NCI-H2171 (cell line): ENCODE results near the gene SP1.
"Not testable (repeated sequence)": the region's sequence is repeated elsewhere in the genome, so short reads cannot be mapped to it uniquely, and the experiment has no call there.

Experiments used
- DNase-seq: peaks from one replicate; lab custom pipeline; 2025; lab: John Stamatoyannopoulos, UW

The SP1 gene

DNA sequence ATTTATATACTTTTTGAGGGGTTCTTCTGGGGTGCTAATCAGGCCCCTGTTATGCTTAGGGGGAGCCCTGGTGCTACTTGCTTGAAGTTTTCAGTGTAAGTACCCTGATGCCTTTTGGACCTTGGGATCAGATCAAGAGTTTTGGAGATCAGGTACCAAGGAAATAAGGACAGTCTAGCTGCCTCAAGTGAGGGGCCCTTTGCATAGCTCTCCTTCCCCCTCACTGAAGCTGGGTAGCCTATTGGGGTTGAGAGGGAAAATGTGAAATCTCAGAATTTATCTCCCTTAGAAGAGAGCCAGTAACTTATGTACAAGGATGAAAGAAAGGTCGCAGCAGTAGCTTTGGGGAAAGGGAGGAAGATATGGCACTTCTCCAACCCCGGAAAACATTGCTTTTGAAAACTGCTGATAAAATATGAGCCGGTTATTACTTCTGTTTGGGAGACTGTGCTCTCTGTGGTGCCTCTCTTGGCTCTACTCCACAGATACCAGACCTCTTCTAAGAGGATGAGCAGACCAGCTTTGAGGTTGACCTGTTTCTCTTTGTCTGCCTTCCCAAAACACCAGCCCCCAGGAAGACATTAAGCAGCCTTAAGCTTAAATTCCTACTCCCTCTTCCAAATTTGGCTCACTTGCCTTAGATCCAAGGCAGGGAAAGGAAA is 34.9 kb downstream of the SP1 start:
- DNase-seq: no peak

DNA sequence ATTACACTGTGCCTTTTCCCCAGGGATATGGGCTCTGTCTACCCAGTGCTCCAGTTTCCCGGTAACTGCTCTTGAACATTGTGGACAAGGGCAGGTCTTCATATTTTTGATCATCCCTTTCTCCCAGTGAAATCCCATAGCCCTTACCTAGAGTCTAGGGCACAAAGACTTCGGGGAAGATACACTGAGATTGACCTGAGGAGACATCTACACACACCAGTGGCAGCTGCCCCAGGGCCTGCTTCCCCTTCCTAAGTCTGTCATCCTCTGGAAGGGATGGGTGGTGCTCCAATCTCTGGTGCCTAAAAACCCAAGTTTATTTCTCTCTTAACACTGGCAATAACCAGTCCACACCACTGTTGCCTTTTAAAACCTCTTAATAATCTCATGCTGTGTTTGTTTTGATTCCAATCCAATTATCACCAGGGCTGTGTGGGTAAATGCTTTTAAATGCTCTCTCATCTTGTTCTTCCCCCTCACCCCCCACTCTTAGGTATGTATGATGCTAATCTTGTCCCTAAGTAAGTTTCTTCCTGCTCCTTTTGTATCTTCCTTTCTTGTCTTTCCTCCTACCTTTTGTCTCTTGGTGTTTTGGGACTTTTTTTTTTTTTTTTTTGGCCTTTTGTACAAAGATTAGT is 35.9 kb downstream of the SP1 start:
- not testable (repeated sequence) for DNase-seq

DNA sequence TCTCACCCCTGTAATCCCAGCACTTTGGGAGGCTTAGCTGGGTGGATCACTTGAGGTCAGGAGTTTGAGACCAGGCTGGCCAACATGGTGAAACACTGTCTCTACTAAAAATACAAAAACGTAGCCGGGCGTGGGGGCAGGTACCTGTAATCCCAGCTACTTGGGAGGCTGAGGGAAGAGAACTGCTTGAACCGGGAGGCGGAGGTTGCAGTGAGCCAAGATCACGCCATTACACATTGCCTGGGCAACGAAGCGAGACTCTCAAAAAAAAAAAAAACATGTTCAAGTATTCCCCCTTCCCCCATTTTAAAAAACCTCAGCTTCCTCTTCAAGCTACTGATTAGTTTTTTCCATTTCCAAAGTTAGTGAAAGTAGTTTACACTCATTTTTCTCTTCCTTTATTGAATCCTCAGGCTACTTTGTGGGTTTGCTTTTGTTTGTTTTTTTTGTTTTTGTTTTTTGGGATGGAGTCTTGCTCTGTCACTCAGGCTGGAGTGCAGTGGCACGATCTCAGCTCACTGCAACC is 37.4 kb downstream of the SP1 start:
- not testable (repeated sequence) for DNase-seq

DNA sequence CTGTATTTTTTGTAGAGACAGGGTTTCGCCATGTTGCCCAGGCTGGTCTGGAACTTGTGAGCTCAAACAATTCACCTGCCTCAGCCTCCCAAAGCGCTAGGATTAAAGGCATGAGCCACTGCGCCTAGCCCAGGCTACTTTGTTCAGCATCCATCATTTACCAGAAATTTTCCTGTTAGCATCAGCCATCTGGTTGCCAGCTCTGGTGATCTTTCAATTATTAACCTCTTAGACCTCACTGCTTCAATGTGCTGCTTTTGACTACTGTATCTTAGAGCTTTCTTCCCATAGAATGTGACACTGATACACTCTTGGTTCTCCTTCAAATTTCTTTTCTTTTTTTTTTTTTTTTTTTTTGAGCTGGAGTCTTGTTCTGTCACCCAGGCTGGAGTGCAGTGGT is 38.2 kb downstream of the SP1 start:
- DNase-seq: no peak

DNA sequence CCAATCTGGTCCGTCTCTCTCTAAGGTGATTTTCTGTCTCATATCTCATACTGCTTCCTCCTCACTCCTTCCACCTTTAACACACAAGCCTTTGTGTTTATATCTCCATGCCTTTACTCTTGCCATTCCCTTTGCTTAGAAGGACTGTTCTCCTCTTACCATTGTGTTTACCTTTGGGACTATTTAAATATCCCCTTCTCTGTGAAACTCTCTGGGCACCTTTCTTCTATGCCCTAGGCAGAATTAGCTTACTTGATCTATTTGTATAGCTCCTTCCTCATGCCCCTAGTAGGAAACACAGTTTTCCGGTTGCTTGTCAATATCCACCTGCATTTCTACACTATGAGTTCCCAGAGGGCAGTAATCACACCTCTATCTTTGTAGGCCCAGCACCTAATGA is 39.8 kb downstream of the SP1 start:
- DNase-seq: no peak

DNA sequence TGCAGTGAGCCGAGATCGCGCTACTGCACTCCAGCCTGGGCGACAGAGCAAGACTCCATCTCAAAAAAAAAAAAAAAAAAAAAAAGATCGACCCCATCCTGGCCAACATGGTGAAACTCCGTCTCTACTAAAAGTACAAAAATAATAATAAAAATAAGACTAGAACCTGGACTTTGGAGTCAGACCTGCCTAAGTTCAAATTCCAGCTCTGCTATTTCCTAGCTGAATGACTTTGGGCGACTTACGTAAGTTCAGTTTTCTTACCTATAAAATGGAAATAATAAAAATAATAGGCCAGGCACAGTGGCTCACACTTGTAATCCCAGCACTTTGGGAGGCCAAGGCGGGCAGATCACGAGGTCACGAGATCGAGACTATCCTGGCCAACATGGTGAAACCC is 42.3 kb downstream of the SP1 start:
- DNase-seq: not testable (repeated sequence)

DNA sequence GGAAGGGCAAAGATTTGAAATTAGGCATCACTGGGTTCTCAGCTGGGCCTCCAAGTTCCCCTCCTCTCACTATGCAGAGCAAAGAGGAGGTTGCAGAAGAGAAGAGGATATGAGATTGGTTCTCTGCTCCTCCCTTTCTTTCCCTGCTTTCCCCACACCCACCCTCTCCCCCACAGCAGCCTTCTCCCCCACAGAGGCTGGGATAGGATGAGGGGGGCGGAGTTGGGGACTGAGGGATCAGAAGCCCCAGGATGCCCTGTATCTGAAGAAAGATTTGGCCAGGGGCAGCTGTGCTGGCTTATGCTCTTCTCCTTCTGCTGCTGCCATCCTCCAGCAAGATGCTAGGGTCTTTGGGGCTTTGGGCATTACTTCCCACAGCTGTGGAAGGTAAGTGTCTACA is 43.6 kb downstream of the SP1 start, which contains the start of gene AMHR2:
TSS of gene AMHR2 (plus strand) at position 259 of the 400 bp plus-strand sequence. CDS start at position 339, 80 bp downstream.
- no peak for DNase-seq

DNA sequence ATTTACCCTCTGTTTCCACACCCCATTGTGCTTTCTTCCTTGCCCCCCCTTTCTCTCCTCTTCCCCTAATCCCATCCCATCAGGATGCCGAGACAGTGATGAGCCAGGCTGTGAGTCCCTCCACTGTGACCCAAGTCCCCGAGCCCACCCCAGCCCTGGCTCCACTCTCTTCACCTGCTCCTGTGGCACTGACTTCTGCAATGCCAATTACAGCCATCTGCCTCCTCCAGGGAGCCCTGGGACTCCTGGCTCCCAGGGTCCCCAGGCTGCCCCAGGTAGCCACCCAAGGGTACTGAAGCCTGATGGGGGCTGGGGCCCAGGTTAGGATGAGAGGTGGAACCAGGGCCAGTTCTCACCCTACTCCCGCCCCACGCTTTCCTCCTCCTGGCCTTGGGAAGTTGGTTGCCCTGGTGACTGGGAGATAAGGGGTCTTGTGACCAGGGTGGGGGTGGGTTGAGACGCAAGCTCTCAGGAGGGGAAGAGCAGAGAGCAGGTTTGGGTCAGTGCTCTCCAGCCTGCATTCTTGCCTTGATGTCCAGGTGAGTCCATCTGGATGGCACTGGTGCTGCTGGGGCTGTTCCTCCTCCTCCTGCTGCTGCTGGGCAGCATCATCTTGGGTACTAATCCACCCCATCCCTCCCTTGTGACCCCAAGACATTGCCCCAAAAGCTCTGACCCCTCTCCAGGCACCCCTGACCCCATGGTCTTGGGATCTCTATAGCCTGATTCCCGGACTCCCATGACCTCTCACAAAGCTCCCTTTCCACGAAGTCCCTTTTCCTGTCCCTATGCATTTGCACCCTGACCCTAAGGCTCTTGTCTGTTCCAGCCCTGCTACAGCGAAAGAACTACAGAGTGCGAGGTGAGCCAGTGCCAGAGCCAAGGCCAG is 44.9 kb downstream of the SP1 start:
- DNase-seq: no peak

DNA sequence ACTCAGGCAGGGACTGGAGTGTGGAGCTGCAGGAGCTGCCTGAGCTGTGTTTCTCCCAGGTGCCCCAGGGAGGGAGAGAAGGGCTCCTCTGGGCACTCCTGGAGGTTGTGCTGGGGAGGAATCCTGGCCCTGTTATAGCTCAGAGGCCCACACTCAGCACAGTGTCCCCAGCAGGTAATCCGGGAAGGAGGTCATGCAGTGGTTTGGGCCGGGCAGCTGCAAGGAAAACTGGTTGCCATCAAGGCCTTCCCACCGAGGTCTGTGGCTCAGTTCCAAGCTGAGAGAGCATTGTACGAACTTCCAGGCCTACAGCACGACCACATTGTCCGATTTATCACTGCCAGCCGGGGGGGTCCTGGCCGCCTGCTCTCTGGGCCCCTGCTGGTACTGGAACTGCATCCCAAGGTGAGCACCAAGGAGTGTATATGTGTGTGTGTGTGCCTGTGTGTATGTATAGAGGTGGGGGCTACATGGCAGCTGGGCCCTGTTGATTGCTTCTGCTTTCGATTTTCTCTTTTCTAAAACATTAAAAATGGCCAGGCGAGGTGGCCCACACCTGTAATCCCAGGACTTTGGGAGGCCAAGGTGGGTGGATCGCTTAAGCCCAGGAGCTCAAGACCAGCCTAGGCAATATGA is 45.7 kb downstream of the SP1 start:
- DNase-seq: no peak

DNA sequence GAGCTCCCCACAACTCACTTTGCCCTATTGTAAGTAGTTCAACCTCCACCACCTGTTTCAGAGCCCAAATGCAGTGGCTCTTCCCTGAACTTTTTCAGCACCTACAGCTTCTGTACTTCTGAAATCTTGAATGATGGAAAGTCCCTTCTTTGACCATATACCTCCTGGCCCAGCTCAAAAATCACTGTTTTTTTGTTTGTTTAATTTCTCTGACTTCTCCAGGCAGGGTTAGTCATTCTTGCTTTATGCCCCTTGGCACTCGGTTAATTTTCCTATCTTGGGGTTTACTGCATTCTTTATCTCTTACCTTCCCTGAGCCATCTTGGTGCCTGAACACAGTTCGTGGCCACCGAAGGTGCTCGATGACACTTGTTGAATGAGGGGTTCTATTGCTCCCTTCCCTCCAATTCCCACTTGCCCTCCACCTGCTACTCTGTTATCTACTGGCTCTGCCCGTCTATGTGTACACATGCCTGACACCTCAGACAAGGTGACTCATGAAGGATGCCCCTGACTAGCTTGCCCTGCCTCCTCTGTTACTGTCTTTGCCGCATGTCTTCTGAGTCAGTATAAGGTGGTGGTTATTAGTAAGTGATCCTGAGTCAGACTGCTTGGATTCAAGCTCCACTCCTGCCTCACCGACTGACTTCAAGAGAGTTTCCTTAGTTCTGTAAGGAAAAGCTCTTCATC is 48.1 kb downstream of the SP1 start:
- DNase-seq: no peak

DNA sequence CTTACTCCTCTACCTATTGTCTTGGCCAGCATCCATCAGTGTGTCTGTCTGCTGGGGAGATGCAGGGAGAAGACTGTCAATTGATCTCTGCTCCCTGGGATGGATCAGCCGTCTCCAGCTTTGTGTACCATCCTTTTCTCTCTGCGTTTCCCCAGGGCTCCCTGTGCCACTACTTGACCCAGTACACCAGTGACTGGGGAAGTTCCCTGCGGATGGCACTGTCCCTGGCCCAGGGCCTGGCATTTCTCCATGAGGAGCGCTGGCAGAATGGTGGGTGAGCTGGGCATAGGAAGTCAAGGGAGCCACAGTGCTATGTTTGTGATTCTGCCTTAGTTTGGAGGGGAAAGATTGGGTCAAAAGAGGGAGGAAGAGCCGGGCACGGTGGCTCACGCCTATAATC is 48.8 kb downstream of the SP1 start:
- DNase-seq: no peak

DNA sequence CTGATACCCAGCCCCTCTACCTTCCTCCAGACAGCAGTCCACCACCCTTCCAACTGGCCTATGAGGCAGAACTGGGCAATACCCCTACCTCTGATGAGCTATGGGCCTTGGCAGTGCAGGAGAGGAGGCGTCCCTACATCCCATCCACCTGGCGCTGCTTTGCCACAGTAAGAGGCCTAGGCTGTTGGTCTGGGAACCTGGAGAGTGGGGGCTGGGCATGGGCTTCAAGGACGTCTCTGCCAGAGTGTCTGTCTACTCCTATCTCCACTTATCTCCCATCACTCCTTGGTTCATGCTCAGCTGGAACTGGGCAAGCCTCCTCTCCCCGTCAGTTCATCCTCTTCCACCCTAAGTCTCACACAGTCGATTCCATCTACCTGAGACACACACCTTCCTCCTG is 50.1 kb downstream of the SP1 start:
- DNase-seq: no peak

DNA sequence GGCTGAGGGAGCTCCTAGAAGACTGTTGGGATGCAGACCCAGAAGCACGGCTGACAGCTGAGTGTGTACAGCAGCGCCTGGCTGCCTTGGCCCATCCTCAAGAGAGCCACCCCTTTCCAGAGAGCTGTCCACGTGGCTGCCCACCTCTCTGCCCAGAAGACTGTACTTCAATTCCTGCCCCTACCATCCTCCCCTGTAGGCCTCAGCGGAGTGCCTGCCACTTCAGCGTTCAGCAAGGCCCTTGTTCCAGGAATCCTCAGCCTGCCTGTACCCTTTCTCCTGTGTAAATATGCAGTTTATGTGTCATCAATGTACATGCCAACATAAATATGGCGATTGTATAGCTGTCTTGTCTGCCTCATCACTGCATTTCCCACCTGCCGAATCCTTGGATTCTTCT is 51.2 kb downstream of the SP1 start:
- no peak for DNase-seq

DNA sequence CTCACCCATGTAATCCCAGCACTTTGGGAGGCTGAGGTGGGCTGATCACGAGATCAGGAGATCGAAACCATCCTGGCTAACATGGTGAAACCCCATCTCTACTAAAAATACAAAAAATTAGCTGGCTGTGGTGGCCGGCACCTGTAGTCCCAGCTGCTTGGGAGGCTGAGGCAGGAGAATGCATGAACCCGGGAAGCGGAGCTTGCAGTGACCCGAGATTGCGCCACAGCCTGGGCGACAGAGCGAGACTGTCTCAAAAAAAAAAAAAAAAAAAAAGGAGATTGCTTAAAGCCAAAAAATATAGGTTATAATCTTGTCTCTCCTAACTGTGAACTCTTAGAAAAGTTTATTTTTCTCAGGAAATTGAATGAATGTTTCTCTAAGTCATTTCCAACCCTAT is 55.4 kb downstream of the SP1 start:
- not testable (repeated sequence) for DNase-seq

DNA sequence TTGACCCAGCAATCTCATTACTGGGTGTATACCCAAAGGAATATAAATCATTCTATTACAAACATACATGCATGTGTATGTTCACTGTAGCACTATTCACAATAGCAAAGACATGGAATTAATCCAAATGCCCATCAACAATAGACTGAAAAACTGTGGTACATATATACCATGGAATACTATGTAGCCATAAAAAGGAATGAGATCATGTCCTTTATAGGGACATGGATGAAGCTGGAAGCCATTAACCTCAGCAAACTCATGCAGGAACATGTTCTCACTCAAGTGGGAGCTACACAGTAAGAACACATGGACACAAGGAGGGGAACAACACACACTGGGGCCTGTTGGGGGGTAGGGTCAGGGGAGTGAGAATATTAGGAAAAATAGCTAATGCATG is 59.6 kb downstream of the SP1 start:
- not testable (repeated sequence) for DNase-seq

DNA sequence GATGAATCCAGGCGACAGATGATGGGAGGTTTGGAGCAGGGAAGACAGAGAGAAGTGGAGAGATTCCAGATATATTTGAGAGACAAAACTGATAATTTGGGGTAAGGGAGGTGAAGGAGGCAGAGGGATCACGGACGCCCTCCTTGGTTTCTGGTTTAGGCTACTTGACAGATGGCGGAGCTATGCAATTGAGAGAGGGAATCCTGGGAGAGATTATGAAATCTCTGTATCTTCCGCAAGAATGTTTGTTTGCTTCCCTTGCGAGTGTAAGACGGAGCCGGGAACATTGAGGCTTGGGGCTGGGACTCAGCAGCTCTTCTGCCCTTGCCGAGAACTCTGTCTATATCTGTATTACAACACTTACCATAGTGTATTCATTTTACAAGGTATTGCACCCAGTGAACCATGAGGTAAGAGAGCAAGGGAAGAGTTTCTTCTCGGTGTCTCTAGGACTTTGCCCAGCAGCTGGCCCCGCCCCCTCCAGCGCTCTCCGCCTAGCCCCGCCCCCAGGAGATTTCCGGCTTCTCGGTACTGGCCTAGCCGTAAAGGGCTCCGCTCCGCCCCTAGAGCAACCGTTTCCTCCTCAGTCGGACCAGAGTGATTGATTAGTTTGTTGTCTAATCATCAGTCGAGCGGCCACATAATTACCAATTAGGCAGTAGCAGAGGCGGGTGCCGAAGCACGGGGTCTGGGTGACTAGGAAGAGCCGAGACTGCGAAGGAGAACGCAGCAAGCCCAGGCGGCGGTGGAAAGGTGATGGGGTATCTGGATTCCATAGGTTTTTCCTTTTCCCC is 61.3 kb downstream of the SP1 start, which contains the start of gene PRR13:
TSS of gene PRR13 (plus strand) at position 695 of the 794 bp plus-strand sequence. CDS start 981 bp downstream, outside the sequence.
- peak; percentile 97 for DNase-seq

DNA sequence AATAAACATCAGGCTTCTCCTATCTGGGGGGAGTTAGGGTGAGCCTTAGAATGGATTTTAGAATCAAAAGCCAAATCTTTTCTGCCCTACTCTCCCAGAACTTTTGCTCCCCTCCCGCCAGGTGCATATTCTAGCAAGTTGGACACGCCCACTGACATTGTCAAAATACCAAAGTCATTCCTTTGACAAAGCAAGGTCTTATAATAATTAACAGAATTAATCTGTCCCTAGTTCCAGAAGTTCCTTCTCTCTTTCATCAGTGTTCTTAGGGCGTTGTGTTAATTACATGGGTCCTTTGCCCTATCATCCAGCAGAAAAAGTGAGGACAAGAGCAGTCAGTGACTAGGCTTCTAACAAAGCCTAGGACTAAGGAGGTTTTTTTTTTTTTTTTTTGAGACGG is 64.0 kb downstream of the SP1 start:
- DNase-seq: no peak

DNA sequence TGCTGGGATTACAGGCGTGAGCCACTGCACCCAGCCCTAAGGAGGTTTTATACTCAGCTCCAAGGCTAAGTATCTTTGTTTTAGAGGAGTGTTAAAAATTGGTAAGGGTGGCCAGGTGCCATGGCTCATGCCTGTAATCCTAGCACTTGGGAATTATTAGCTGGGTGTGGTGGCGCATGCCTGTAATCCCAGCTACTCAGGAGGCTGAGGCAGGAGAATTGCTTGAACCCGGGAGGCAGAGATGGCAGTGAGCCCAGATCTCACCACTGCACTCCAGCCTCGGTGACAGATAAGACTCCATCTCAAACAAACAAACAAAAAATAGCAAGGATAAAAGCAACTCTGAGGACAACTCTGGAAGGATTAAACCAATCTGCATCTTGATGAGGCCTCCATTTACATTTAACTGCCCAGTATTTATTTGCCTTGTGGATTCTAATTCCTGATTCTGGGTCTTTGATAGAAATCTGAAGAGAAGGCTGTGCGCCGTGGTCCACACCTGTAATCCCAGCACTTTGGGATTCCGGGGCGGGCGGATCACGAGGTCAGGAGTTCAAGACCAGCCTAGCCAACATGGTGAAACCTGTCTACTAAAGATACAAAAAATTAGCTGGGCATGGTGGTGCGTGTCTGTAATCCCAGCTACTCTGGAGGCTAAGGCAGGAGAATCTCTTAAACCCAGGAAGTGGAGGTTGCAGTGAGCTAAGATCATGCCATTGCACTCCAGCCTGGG is 64.8 kb downstream of the SP1 start:
- not testable (repeated sequence) for DNase-seq

DNA sequence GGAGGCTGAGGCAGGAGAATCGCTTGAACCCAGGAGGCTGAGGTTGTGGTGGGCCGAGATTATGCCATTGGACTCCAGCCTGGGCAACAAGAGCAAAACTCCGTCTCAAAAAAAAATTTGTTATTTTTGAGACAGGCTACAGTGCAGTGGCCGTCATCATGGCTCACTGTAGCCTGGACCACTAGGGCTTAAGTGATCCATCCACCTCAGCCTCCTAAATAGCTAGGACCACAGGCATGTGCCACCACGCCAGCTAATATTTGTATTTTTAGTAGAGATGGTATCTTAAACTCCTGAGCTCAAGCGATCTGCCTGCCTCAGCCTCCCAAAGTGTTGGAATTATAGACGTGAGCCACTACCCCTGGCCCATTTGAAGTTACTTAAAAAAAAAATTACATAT is 71.0 kb downstream of the SP1 start:
- no peak for DNase-seq

DNA sequence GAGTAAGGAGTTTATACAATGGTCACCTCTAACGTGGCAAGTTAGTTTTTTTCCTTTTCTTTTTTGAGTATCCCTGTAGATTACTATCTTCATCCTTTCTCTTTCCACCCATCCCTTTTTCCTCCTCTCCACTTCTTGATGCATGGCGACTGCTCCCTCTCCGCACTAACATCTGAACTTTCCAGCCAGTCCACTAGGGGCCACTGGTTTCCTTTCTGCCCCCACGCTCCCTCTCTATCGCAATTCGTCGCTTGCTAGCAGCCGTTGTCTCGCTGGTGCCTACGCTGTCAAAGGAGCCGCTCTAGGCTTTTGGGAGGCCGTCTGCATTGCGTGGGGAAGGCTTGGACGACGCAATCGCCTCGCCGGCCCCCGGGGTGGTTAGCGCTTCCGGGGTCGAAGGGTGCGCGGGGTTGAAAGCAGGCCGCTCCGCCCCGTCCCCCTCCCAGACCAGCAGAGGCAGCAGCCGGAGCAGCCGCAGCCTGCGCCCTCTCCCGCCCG is 71.7 kb downstream of the SP1 start, which contains the start of gene PCBP2:
TSS of gene PCBP2 (plus strand) at position 442 of the 498 bp plus-strand sequence. CDS start 2,699 bp downstream, outside the sequence.
- peak; percentile 98 for DNase-seq
